ENCODE measurements around the gene ENOX1. TPM values are rescaled to one million over a fixed set of nuclear protein-coding genes. Genes with fewer than 3 reads are reported as not detected.

The ENOX1 gene
- polyA plus RNA-seq, 3 donors = 0.04 TPM; not detected in 2

DNA sequence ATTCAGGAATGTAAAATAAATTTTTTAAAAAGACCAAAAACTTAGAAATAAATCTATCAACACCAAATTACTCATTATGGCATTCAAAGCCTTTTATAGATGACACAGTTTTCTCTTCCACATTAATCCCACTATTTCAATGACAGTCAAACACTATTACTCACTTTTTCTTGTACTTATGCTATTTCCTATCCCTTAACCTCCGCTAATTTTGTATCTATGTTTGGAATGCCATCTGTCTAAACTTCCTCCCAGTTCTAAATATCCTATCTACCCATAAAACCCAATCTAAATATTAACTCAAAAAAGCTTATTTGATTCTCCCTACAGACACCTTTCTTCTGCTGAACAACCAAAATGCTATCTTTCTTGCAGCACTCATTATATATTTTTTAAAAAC, 203.5 kb downstream of the ENOX1 start:
- Histone ChIP-seq H3K27me3 (ENCODE audit: control insufficient read depth in 2 of 2, insufficient read depth in 2 of 2, low read length in 2 of 2) (no peaks in the 10 kb centered on the region), H3K9ac (ENCODE audit: insufficient read depth, low read length, poor library complexity, severe bottlenecking) (no peak overlapping the region), H3K4me1 (ENCODE audit: control insufficient read depth in 1 of 2, insufficient read depth in 2 of 2, low read length in 2 of 2) (no peaks in the 10 kb centered on the region), H3K79me2 (ENCODE audit: insufficient read depth, low read length) (no peaks in the 10 kb centered on the region), H3K36me3 (replicated peaks in 1 of 2; ENCODE audit: control insufficient read depth in 1 of 2, insufficient read depth in 2 of 2, low read length in 2 of 2) (no peaks in the 10 kb centered on the region), H3K4me2 (replicated peaks; ENCODE audit: extremely low read depth, low read length, poor library complexity, severe bottlenecking) (no peak overlapping the region), H4K20me1 (ENCODE audit: insufficient read depth, low read length) (no peaks in the 10 kb centered on the region), H3K27ac (ENCODE audit: low read depth in 1 of 2, low read length in 2 of 2) (no peak overlapping the region), H3K9me3 (replicated peaks in 1 of 2; ENCODE audit: control insufficient read depth in 1 of 2, insufficient read depth in 1 of 2, low read length in 2 of 2) (no peaks in the 10 kb centered on the region), H2AFZ (ENCODE audit: insufficient read depth, low read depth, low read length, poor library complexity, severe bottlenecking) (no peak overlapping the region), H3K4me3 (replicated peaks in 1 of 3; ENCODE audit: low read depth in 2 of 3, low read length in 3 of 3) (no peak overlapping the region)
- Mint-ChIP-seq H3K4me1 (no peaks in the 10 kb centered on the region), H3K4me3 (no peak overlapping the region), H3K9me3 (no peaks in the 10 kb centered on the region), H3K27ac (no peak overlapping the region), H3K36me3 (no peaks in the 10 kb centered on the region), H3K27me3 (ENCODE audit: low read depth in 3 of 3) (peaks cover 0 to 1% (median 0%) of the 10 kb centered on the region in 3 donors)
- TF ChIP-seq, protein P1, sequence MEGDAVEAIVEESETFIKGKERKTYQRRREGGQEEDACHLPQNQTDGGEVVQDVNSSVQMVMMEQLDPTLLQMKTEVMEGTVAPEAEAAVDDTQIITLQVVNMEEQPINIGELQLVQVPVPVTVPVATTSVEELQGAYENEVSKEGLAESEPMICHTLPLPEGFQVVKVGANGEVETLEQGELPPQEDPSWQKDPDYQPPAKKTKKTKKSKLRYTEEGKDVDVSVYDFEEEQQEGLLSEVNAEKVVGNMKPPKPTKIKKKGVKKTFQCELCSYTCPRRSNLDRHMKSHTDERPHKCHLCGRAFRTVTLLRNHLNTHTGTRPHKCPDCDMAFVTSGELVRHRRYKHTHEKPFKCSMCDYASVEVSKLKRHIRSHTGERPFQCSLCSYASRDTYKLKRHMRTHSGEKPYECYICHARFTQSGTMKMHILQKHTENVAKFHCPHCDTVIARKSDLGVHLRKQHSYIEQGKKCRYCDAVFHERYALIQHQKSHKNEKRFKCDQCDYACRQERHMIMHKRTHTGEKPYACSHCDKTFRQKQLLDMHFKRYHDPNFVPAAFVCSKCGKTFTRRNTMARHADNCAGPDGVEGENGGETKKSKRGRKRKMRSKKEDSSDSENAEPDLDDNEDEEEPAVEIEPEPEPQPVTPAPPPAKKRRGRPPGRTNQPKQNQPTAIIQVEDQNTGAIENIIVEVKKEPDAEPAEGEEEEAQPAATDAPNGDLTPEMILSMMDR (IDR thresholded peaks at IDR 0.05) = no peak
- WGBS (ENCODE audit: insufficient coverage) = 100% methylated on average over 1 of the region's 1 CpG
- intact Hi-C loops (cut with micrococcal nuclease) = no loop called here
- no peak for DNase-seq

DNA sequence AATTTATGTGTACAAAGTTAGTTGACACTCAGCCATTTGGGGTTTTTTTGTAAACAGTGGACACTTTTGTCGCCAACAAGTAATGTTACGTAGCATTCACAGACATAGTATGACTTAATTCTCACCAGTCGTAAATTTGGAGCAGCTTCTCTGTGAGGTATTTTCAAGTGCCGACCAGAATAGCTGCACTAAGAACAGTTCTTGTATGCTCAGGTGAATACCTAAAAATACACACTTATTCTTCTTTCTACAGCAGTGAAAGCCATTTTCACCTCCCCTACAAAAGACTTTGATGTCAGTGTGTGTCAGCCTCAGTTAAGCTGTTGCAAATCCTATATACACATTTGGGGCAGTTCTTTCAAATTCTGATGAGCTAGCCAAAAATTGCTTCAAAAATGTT, 206.5 kb downstream of the ENOX1 start:
- Histone ChIP-seq H3K36me3 (replicated peaks in 1 of 2; ENCODE audit: control insufficient read depth in 1 of 2, insufficient read depth in 2 of 2, low read length in 2 of 2) (no peaks in the 10 kb centered on the region), H3K4me1 (ENCODE audit: control insufficient read depth in 1 of 2, insufficient read depth in 2 of 2, low read length in 2 of 2) (no peaks in the 10 kb centered on the region), H3K9ac (ENCODE audit: insufficient read depth, low read length, poor library complexity, severe bottlenecking) (no peak overlapping the region), H3K79me2 (ENCODE audit: insufficient read depth, low read length) (no peaks in the 10 kb centered on the region), H3K9me3 (replicated peaks in 1 of 2; ENCODE audit: control insufficient read depth in 1 of 2, insufficient read depth in 1 of 2, low read length in 2 of 2) (no peaks in the 10 kb centered on the region), H3K4me2 (replicated peaks; ENCODE audit: extremely low read depth, low read length, poor library complexity, severe bottlenecking) (no peak overlapping the region), H2AFZ (ENCODE audit: insufficient read depth, low read depth, low read length, poor library complexity, severe bottlenecking) (no peak overlapping the region), H3K27ac (ENCODE audit: low read depth in 1 of 2, low read length in 2 of 2) (no peak overlapping the region), H3K4me3 (replicated peaks in 1 of 3; ENCODE audit: low read depth in 2 of 3, low read length in 3 of 3) (no peak overlapping the region), H3K27me3 (ENCODE audit: control insufficient read depth in 2 of 2, insufficient read depth in 2 of 2, low read length in 2 of 2) (no peaks in the 10 kb centered on the region), H4K20me1 (ENCODE audit: insufficient read depth, low read length) (no peaks in the 10 kb centered on the region)
- DNase-seq = no peak
- TF ChIP-seq, protein P1 (IDR thresholded peaks at IDR 0.05) = no peak
- intact Hi-C loops (cut with micrococcal nuclease) = no loop called here
- H3K9me3 Mint-ChIP-seq = peaks cover 0 to 3% (median 0%) of the 10 kb centered on the region in 7 donors
- no peak overlapping the region for H3K4me3 Mint-ChIP-seq
- H3K27me3 Mint-ChIP-seq (ENCODE audit: low read depth in 3 of 3) = peaks cover 0 to 1% (median 0%) of the 10 kb centered on the region in 3 donors
- WGBS (ENCODE audit: insufficient coverage) = no CpG with 5 or more reads among the region's 4 CpGs
- no peaks in the 10 kb centered on the region for H3K36me3 Mint-ChIP-seq
- H3K4me1 Mint-ChIP-seq = no peaks in the 10 kb centered on the region
- H3K27ac Mint-ChIP-seq = no peak overlapping the region
